ENCODE data around the gene MPRIP. TPM values are rescaled to one million over a fixed set of nuclear protein-coding genes. Genes with fewer than 3 reads are reported as not detected.

Gene MPRIP
- polyA plus RNA-seq, 1 donor from 2014 or later = 47.3 TPM

DNA sequence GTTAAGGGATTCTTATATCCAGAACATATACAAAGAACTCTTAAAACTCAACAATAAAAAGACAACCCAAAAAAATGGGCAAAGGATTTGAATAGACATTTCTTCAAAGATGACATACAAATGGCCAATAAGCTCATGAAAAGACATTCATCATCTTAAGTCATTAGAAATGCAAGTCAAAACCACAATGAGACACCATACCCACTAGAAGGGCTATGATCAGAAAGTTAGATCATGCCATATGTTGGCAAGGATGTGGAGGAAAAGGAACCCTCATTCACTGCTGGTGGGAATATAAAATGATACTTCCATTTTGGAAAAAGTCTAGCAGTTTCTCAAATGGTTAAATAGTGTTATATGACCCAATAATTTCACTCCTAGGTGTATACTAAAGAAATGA, 154.5 kb downstream of the MPRIP start:
- no peak overlapping the region for H3K4me3 ChIP-seq (ENCODE audit: low read length)
- H3F3A ChIP-seq (ENCODE audit: insufficient read depth, low read length, poor library complexity, severe bottlenecking) = no peaks in the 10 kb centered on the region
- H3K9ac ChIP-seq (ENCODE audit: low read length) = no peak overlapping the region
- no peaks in the 10 kb centered on the region for H3K9me3 ChIP-seq (ENCODE audit: low read length)
- H3K27me3 ChIP-seq (ENCODE audit: insufficient read depth, low read depth, low read length) = no peaks in the 10 kb centered on the region
- TF ChIP-seq POLR2AphosphoS5 (IDR thresholded peaks at IDR 0.05) (no peak), SMC3 (conservative IDR thresholded peaks at IDR 0.05; ENCODE audit: poor library complexity) (no peak), EP300 (conservative IDR thresholded peaks at IDR 0.05; ENCODE audit: poor library complexity, severe bottlenecking) (no peak), EZH2 (IDR thresholded peaks at IDR 0.05; ENCODE audit: borderline replicate concordance, insufficient read depth, low read length, poor library complexity, severe bottlenecking) (no peak), TAF1 (IDR thresholded peaks at IDR 0.05; ENCODE audit: low read depth) (no peak), RAD21 (conservative IDR thresholded peaks at IDR 0.05) (no peak), MXI1 (conservative IDR thresholded peaks at IDR 0.05; ENCODE audit: poor library complexity, severe bottlenecking) (no peak)
- TF ChIP-seq, protein P1, sequence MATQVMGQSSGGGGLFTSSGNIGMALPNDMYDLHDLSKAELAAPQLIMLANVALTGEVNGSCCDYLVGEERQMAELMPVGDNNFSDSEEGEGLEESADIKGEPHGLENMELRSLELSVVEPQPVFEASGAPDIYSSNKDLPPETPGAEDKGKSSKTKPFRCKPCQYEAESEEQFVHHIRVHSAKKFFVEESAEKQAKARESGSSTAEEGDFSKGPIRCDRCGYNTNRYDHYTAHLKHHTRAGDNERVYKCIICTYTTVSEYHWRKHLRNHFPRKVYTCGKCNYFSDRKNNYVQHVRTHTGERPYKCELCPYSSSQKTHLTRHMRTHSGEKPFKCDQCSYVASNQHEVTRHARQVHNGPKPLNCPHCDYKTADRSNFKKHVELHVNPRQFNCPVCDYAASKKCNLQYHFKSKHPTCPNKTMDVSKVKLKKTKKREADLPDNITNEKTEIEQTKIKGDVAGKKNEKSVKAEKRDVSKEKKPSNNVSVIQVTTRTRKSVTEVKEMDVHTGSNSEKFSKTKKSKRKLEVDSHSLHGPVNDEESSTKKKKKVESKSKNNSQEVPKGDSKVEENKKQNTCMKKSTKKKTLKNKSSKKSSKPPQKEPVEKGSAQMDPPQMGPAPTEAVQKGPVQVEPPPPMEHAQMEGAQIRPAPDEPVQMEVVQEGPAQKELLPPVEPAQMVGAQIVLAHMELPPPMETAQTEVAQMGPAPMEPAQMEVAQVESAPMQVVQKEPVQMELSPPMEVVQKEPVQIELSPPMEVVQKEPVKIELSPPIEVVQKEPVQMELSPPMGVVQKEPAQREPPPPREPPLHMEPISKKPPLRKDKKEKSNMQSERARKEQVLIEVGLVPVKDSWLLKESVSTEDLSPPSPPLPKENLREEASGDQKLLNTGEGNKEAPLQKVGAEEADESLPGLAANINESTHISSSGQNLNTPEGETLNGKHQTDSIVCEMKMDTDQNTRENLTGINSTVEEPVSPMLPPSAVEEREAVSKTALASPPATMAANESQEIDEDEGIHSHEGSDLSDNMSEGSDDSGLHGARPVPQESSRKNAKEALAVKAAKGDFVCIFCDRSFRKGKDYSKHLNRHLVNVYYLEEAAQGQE (IDR thresholded peaks at IDR 0.05; ENCODE audit: borderline replicate concordance) = no peak
- TF ChIP-seq, protein P2, sequence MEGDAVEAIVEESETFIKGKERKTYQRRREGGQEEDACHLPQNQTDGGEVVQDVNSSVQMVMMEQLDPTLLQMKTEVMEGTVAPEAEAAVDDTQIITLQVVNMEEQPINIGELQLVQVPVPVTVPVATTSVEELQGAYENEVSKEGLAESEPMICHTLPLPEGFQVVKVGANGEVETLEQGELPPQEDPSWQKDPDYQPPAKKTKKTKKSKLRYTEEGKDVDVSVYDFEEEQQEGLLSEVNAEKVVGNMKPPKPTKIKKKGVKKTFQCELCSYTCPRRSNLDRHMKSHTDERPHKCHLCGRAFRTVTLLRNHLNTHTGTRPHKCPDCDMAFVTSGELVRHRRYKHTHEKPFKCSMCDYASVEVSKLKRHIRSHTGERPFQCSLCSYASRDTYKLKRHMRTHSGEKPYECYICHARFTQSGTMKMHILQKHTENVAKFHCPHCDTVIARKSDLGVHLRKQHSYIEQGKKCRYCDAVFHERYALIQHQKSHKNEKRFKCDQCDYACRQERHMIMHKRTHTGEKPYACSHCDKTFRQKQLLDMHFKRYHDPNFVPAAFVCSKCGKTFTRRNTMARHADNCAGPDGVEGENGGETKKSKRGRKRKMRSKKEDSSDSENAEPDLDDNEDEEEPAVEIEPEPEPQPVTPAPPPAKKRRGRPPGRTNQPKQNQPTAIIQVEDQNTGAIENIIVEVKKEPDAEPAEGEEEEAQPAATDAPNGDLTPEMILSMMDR (IDR thresholded peaks at IDR 0.05; ENCODE audit: poor library complexity, severe bottlenecking) = no peak
- no peaks in the 10 kb centered on the region for H3K79me2 ChIP-seq (replicated peaks; ENCODE audit: insufficient read depth, low read length)
- H3K27ac ChIP-seq (ENCODE audit: low read length) = no peak overlapping the region
- H3K9me2 ChIP-seq (ENCODE audit: insufficient read depth, low read length) = no peaks in the 10 kb centered on the region
- no peak overlapping the region for H3K4me2 ChIP-seq (ENCODE audit: low read length)
- no peaks in the 10 kb centered on the region for H4K20me1 ChIP-seq (ENCODE audit: insufficient read depth)
- H3K36me3 ChIP-seq (ENCODE audit: insufficient read depth, low read length) = no peaks in the 10 kb centered on the region
- no peak overlapping the region for H2AFZ ChIP-seq (ENCODE audit: low read depth, low read length)

DNA sequence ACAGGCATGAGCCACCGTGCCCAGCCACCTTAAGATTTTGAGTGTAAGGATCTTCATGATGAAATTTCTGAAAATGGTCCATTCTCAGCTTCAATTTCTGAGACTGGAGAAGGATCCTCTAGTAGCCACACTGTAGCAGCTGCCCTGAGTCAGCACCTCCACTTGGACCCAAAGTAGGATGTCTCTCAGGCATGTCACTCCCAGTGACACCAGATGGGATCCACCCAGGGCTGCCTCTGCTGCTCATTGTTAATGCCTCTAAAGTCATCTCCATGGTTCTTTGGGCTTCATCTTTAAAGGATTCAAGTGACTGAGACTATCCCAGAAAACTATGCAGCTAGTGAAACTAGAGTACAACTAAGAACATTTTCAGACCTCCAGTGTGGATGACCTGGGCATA, 156.0 kb downstream of the MPRIP start:
- no peak overlapping the region for H3K9ac ChIP-seq (ENCODE audit: low read length)
- H2AFZ ChIP-seq (ENCODE audit: low read depth, low read length) = no peak overlapping the region
- no peak overlapping the region for H3K4me2 ChIP-seq (ENCODE audit: low read length)
- H3K9me2 ChIP-seq (ENCODE audit: insufficient read depth, low read length) = no peaks in the 10 kb centered on the region
- no peaks in the 10 kb centered on the region for H3K79me2 ChIP-seq (replicated peaks; ENCODE audit: insufficient read depth, low read length)
- no peak overlapping the region for H3K27ac ChIP-seq (ENCODE audit: low read length)
- H3F3A ChIP-seq (ENCODE audit: insufficient read depth, low read length, poor library complexity, severe bottlenecking) = no peaks in the 10 kb centered on the region
- no peaks in the 10 kb centered on the region for H3K36me3 ChIP-seq (ENCODE audit: insufficient read depth, low read length)
- no peaks in the 10 kb centered on the region for H4K20me1 ChIP-seq (ENCODE audit: insufficient read depth)
- no peaks in the 10 kb centered on the region for H3K27me3 ChIP-seq (ENCODE audit: insufficient read depth, low read depth, low read length)
- H3K9me3 ChIP-seq (ENCODE audit: low read length) = no peaks in the 10 kb centered on the region
- TF ChIP-seq MXI1 (conservative IDR thresholded peaks at IDR 0.05; ENCODE audit: poor library complexity, severe bottlenecking) (no peak), SMC3 (conservative IDR thresholded peaks at IDR 0.05; ENCODE audit: poor library complexity) (no peak)
- no peak overlapping the region for H3K4me3 ChIP-seq (ENCODE audit: low read length)

DNA sequence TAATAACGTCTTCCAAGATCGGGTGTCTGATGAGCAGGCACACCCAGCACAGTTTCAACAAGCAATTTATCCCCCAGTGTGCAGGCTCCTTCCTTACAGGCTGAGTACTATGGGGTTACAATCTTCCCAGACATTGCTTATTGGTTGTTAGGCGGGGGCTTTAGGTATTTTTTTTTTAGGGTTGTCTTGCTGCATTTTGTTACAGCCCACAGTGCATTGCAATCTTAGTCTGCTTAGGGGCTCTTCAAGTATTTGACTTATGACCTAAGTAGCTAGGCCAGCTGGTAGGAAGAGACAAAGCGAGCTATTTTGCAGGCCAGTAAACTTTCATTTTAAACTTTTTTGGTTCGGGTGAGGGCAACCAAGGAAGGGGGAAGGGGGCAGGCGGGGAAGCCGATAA, 158.1 kb downstream of the MPRIP start:
- no peaks in the 10 kb centered on the region for H3K36me3 ChIP-seq (ENCODE audit: insufficient read depth, low read length)
- no peak overlapping the region for H3K4me2 ChIP-seq (ENCODE audit: low read length)
- H3K4me3 ChIP-seq (ENCODE audit: low read length) = no peak overlapping the region
- H3K9ac ChIP-seq (ENCODE audit: low read length) = no peak overlapping the region
- no peaks in the 10 kb centered on the region for H3F3A ChIP-seq (ENCODE audit: insufficient read depth, low read length, poor library complexity, severe bottlenecking)
- H3K27ac ChIP-seq (ENCODE audit: low read length) = no peak overlapping the region
- no peak overlapping the region for H2AFZ ChIP-seq (ENCODE audit: low read depth, low read length)
- H3K27me3 ChIP-seq (ENCODE audit: insufficient read depth, low read depth, low read length) = no peaks in the 10 kb centered on the region
- no peaks in the 10 kb centered on the region for H3K79me2 ChIP-seq (replicated peaks; ENCODE audit: insufficient read depth, low read length)
- no peaks in the 10 kb centered on the region for H4K20me1 ChIP-seq (ENCODE audit: insufficient read depth)
- H3K9me2 ChIP-seq (ENCODE audit: insufficient read depth, low read length) = no peaks in the 10 kb centered on the region
- H3K9me3 ChIP-seq (ENCODE audit: low read length) = no peaks in the 10 kb centered on the region
- TF ChIP-seq, protein P1 (IDR thresholded peaks at IDR 0.05; ENCODE audit: borderline replicate concordance) = no peak
- TF ChIP-seq, protein P2 (IDR thresholded peaks at IDR 0.05; ENCODE audit: poor library complexity, severe bottlenecking) = no peak
- no peak for TF ChIP-seq SMC3 (conservative IDR thresholded peaks at IDR 0.05; ENCODE audit: poor library complexity)
- no peak for TF ChIP-seq MXI1 (conservative IDR thresholded peaks at IDR 0.05; ENCODE audit: poor library complexity, severe bottlenecking)
- TF ChIP-seq EZH2 (IDR thresholded peaks at IDR 0.05; ENCODE audit: borderline replicate concordance, insufficient read depth, low read length, poor library complexity, severe bottlenecking) = no peak
- no peak for TF ChIP-seq POLR2AphosphoS5 (IDR thresholded peaks at IDR 0.05)
- no peak for TF ChIP-seq EP300 (conservative IDR thresholded peaks at IDR 0.05; ENCODE audit: poor library complexity, severe bottlenecking)
- TF ChIP-seq TAF1 (IDR thresholded peaks at IDR 0.05; ENCODE audit: low read depth) = no peak
- TF ChIP-seq RAD21 (conservative IDR thresholded peaks at IDR 0.05) = no peak
